ENCODE results near the gene EDIL3.

DNA sequence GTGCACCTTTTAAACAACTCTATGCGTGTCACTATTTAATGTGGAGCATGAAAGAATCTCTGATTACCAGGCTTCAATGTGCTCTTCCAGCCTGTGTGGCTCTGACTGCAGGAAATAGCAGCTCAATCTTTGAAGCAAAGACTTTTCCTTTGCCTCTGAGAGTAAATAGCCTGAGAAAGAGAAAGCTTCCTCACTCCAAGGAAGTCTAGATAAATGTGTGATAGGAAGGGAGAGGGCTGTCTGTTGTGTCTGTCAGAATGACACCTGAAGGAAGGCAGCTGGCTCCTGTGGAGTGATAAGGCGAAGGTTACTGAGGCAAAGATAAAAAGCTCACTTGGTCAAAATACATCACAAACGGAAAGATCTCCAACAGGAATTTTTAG, 458.7 kb downstream of the EDIL3 start:
- no peak for TF ChIP-seq POLR2AphosphoS5 (IDR thresholded peaks at IDR 0.05; ENCODE audit: low read depth, low read length)
- no peak for TF ChIP-seq POLR2A (IDR thresholded peaks at IDR 0.05; ENCODE audit: low read depth, low read length)
- TF ChIP-seq TAF1 (IDR thresholded peaks at IDR 0.05; ENCODE audit: low read depth, low read length), result no peak
- no peak for TF ChIP-seq POU2F2 (IDR thresholded peaks at IDR 0.05; ENCODE audit: low read depth, low read length)
- no peak for TF ChIP-seq PAX5 (IDR thresholded peaks at IDR 0.05; ENCODE audit: insufficient read depth, low read length, severe bottlenecking)

All from GM12891 (cell line).